Measurements from ENCODE around the gene ECM1. TPM values are rescaled to one million over a fixed set of nuclear protein-coding genes. Genes with fewer than 3 reads are reported as not detected.

Gene ECM1
- total and polyA plus RNA-seq, 2 experiments from 2014 or later = 0.74 to 1.1 TPM

DNA sequence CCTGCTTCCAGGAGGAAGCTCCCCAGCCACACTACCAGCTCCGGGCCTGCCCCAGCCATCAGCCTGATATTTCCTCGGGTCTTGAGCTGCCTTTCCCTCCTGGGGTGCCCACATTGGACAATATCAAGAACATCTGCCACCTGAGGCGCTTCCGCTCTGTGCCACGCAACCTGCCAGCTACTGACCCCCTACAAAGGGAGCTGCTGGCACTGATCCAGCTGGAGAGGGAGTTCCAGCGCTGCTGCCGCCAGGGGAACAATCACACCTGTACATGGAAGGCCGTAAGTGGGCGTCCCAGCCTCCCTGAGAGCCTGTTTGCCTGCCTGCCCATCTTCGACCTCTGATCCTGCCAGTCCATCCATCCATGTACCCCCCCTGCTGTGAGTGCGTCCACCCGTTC, 3.6 kb downstream of the ECM1 start:
- no peak overlapping the region for H3K4me2 ChIP-seq
- H3K27me3 ChIP-seq (ENCODE audit: insufficient read depth) = no peaks in the 10 kb centered on the region
- H3K4me1 ChIP-seq (ENCODE audit: insufficient read depth) = peaks cover 3% of the 10 kb centered on the region; the same call in 1 of the 2 replicates
- DNase-seq (ENCODE audit: low spot score) = no peak
- Mint-ChIP-seq H3K4me3 (no peak overlapping the region; the same call in 2 of the 3 replicates), H3K36me3 (ENCODE audit: low read depth) (peaks cover 17% of the 10 kb centered on the region), H3K9me3 (no peaks in the 10 kb centered on the region; the same call in 2 of the 3 replicates), H3K27me3 (ENCODE audit: insufficient read depth, low read depth, poor library complexity) (peaks cover 29% of the 10 kb centered on the region), H3K4me1 (peaks cover 10% of the 10 kb centered on the region), H3K27ac (no peak overlapping the region)
- no peak overlapping the region for H2AFZ ChIP-seq
- no peak overlapping the region for H3K4me3 ChIP-seq
- H4K20me1 ChIP-seq (replicated peaks; ENCODE audit: insufficient read depth) = no peaks in the 10 kb centered on the region
- H3K36me3 ChIP-seq (ENCODE audit: insufficient read depth) = 0 out of 2 replicates have a peak, but pooled peaks cover 5% of the 10 kb centered on the region
- no peak for ATAC-seq
- no peaks in the 10 kb centered on the region for H3K79me2 ChIP-seq (replicated peaks; ENCODE audit: insufficient read depth)
- H3K9me2 ChIP-seq (ENCODE audit: insufficient read depth) = no peaks in the 10 kb centered on the region
- no peak overlapping the region for H3K27ac ChIP-seq (ENCODE audit: low read depth)
- TF ChIP-seq, protein P1, sequence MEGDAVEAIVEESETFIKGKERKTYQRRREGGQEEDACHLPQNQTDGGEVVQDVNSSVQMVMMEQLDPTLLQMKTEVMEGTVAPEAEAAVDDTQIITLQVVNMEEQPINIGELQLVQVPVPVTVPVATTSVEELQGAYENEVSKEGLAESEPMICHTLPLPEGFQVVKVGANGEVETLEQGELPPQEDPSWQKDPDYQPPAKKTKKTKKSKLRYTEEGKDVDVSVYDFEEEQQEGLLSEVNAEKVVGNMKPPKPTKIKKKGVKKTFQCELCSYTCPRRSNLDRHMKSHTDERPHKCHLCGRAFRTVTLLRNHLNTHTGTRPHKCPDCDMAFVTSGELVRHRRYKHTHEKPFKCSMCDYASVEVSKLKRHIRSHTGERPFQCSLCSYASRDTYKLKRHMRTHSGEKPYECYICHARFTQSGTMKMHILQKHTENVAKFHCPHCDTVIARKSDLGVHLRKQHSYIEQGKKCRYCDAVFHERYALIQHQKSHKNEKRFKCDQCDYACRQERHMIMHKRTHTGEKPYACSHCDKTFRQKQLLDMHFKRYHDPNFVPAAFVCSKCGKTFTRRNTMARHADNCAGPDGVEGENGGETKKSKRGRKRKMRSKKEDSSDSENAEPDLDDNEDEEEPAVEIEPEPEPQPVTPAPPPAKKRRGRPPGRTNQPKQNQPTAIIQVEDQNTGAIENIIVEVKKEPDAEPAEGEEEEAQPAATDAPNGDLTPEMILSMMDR (conservative IDR thresholded peaks at IDR 0.05; ENCODE audit: low read depth in 2 of 2) = no peak
- no peak for TF ChIP-seq REST (IDR thresholded peaks at IDR 0.05; ENCODE audit: unreplicated experiment)
- TF ChIP-seq POLR2AphosphoS5 (IDR thresholded peaks at IDR 0.05; ENCODE audit: low read depth) = no peak
- no peak for TF ChIP-seq ZNF331 (CRISPR knock-in tag; IDR thresholded peaks at IDR 0.05; ENCODE audit: low read depth)
- TF ChIP-seq NANOG (IDR thresholded peaks at IDR 0.05; ENCODE audit: borderline replicate concordance) = no peak
- no peak for TF ChIP-seq CREB1 (CRISPR knock-in tag; IDR thresholded peaks at IDR 0.05; ENCODE audit: low read depth)
- no peak for TF ChIP-seq EZH2 (IDR thresholded peaks at IDR 0.05; ENCODE audit: low read depth, unreplicated experiment)
- no peak for TF ChIP-seq STAT1 (IDR thresholded peaks at IDR 0.05; ENCODE audit: unreplicated experiment)
- no peak for TF ChIP-seq ETS1 (IDR thresholded peaks at IDR 0.05)
- TF ChIP-seq JUNB (IDR thresholded peaks at IDR 0.05; ENCODE audit: unreplicated experiment) = no peak
- no peak for TF ChIP-seq ZNF114 (CRISPR knock-in tag; IDR thresholded peaks at IDR 0.05)
- TF ChIP-seq, protein P2, sequence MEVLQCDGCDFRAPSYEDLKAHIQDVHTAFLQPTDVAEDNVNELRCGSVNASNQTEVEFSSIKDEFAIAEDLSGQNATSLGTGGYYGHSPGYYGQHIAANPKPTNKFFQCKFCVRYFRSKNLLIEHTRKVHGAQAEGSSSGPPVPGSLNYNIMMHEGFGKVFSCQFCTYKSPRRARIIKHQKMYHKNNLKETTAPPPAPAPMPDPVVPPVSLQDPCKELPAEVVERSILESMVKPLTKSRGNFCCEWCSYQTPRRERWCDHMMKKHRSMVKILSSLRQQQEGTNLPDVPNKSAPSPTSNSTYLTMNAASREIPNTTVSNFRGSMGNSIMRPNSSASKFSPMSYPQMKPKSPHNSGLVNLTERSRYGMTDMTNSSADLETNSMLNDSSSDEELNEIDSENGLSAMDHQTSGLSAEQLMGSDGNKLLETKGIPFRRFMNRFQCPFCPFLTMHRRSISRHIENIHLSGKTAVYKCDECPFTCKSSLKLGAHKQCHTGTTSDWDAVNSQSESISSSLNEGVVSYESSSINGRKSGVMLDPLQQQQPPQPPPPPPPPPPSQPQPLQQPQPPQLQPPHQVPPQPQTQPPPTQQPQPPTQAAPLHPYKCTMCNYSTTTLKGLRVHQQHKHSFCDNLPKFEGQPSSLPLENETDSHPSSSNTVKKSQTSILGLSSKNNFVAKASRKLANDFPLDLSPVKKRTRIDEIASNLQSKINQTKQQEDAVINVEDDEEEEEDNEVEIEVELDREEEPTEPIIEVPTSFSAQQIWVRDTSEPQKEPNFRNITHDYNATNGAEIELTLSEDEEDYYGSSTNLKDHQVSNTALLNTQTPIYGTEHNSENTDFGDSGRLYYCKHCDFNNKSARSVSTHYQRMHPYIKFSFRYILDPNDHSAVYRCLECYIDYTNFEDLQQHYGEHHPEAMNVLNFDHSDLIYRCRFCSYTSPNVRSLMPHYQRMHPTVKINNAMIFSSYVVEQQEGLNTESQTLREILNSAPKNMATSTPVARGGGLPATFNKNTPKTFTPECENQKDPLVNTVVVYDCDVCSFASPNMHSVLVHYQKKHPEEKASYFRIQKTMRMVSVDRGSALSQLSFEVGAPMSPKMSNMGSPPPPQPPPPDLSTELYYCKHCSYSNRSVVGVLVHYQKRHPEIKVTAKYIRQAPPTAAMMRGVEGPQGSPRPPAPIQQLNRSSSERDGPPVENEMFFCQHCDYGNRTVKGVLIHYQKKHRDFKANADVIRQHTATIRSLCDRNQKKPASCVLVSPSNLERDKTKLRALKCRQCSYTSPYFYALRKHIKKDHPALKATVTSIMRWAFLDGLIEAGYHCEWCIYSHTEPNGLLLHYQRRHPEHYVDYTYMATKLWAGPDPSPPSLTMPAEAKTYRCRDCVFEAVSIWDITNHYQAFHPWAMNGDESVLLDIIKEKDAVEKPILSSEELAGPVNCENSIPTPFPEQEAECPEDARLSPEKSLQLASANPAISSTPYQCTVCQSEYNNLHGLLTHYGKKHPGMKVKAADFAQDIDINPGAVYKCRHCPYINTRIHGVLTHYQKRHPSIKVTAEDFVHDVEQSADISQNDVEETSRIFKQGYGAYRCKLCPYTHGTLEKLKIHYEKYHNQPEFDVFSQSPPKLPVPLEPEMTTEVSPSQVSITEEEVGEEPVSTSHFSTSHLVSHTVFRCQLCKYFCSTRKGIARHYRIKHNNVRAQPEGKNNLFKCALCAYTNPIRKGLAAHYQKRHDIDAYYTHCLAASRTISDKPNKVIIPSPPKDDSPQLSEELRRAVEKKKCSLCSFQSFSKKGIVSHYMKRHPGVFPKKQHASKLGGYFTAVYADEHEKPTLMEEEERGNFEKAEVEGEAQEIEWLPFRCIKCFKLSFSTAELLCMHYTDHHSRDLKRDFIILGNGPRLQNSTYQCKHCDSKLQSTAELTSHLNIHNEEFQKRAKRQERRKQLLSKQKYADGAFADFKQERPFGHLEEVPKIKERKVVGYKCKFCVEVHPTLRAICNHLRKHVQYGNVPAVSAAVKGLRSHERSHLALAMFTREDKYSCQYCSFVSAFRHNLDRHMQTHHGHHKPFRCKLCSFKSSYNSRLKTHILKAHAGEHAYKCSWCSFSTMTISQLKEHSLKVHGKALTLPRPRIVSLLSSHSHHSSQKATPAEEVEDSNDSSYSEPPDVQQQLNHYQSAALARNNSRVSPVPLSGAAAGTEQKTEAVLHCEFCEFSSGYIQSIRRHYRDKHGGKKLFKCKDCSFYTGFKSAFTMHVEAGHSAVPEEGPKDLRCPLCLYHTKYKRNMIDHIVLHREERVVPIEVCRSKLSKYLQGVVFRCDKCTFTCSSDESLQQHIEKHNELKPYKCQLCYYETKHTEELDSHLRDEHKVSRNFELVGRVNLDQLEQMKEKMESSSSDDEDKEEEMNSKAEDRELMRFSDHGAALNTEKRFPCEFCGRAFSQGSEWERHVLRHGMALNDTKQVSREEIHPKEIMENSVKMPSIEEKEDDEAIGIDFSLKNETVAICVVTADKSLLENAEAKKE (CRISPR knock-in tag; IDR thresholded peaks at IDR 0.05) = no peak
- TF ChIP-seq EZH2phosphoT487 (IDR thresholded peaks at IDR 0.05; ENCODE audit: unreplicated experiment) = no peak
- H3F3A ChIP-seq (replicated peaks; ENCODE audit: low read depth) = 0 out of 2 replicates have a peak, but pooled peaks cover 9% of the 10 kb centered on the region
